Endothelial cell of umbilical vein (primary cell): ENCODE results near the gene BACH2. TPM values are rescaled to one million over a fixed set of nuclear protein-coding genes. Genes with fewer than 3 reads are reported as not detected.

Experiments
- BruUV-seq: library from RNA; stranded (reverse); fragments of 400-500 nt; replicated peaks from 2 replicates; lab custom pipeline; 2021; lab: Mats Ljungman, UMichigan
- CTCF ChIA-PET: fragments of 300-600, 350-600 bp; sonication (Branson Sonifier 250); formaldehyde crosslinking; loops from one replicate; lab custom pipeline; 2021; ENCODE audit warnings: antibody characterized with exemption, inconsistent platforms; lab: Charles Lee
- POLR2A ChIA-PET: fragments of 300-600, 350-600 bp; sonication (Branson Sonifier 250); formaldehyde crosslinking; loops from one replicate; lab custom pipeline; 2021; ENCODE audit warnings: antibody characterized with exemption, inconsistent platforms; lab: Charles Lee
- DNase-seq: peaks from one replicate; pipeline ENCODE4 v3.0.0-alpha.2; 2011; ENCODE audit warnings: low read depth, low spot score
- FAIRE-seq: peaks from 2 replicates; lab custom pipeline; 2011; peaks lifted over from hg19 to GRCh38; lab: Jason Lieb, UNC
- H2AFZ ChIP-seq: 2 replicates; pipeline ENCODE4 v1.6.0; 2012; ENCODE audit warnings: low read depth, low read length, control low read depth, inconsistent platforms
- H3K27ac ChIP-seq: 2 replicates; pipeline ENCODE4 v1.5.1; 2011; ENCODE audit warnings: low read depth, mild to moderate bottlenecking, control low read depth, low read length, moderate library complexity; ENCODE audit not compliant: insufficient read depth
- H3K27me3 ChIP-seq, 2 experiments: 2 replicates each; pipeline versions ENCODE4 v1.6.0 to v1.6.1; 2011; ENCODE audit warnings: low read length in 2 of 2, mixed read lengths in 1 of 2; ENCODE audit not compliant: control insufficient read depth in 2 of 2, insufficient read depth in 2 of 2
- H3K36me3 ChIP-seq, 2 experiments: 2 replicates in 1 of 2; 3 replicates in 1 of 2; pipeline ENCODE4 v1.5.1; 2011; ENCODE audit warnings: low read length in 2 of 2, mild to moderate bottlenecking in 1 of 2, moderate library complexity in 1 of 2; ENCODE audit not compliant: control insufficient read depth in 2 of 2, insufficient read depth in 2 of 2; ENCODE audit errors: extremely low read depth in 1 of 2
- H3K4me1 ChIP-seq: 3 replicates; pipeline ENCODE4 v1.5.1; 2011; ENCODE audit warnings: mild to moderate bottlenecking, low read length; ENCODE audit not compliant: control insufficient read depth, insufficient read depth; ENCODE audit errors: extremely low read depth
- H3K4me2 ChIP-seq: 2 replicates; pipeline ENCODE4 v1.6.1; 2011; ENCODE audit warnings: low read length, control low read depth, mixed read lengths; ENCODE audit not compliant: insufficient read depth
- H3K4me3 ChIP-seq, 3 experiments: fragments of 200-600 bp in 1 of 3; sonication (generic), shearing (Covaris generic) in 1 of 3; replicated peaks in 1 of 3; 2 replicates each; pipeline ENCODE4 v1.5.1; 2011 to 2016; ENCODE audit warnings: control low read depth in 3 of 3, low read length in 3 of 3, mild to moderate bottlenecking in 2 of 3, inconsistent platforms in 1 of 3, low read depth in 1 of 3, moderate library complexity in 1 of 3; ENCODE audit not compliant: insufficient read depth in 1 of 3
- H3K79me2 ChIP-seq: 2 replicates; pipeline ENCODE4 v1.6.0; 2012; ENCODE audit warnings: low read length, inconsistent platforms; ENCODE audit not compliant: control insufficient read depth, insufficient read depth
- H3K9ac ChIP-seq: replicated peaks from 2 replicates; pipeline ENCODE3; 2011; ENCODE audit warnings: low read length, control low read depth; ENCODE audit not compliant: insufficient read depth; ENCODE audit errors: extremely low read depth
- H3K9me1 ChIP-seq: replicated peaks from 3 replicates; pipeline ENCODE4 v1.6.0; 2011; ENCODE audit warnings: mild to moderate bottlenecking, low read length; ENCODE audit not compliant: control insufficient read depth, insufficient read depth; ENCODE audit errors: extremely low read depth
- H3K9me3 ChIP-seq: replicated peaks from 2 replicates; pipeline ENCODE4 v1.5.1; 2012; ENCODE audit warnings: low read length, inconsistent platforms; ENCODE audit not compliant: control insufficient read depth, insufficient read depth
- H4K20me1 ChIP-seq: replicated peaks from 2 replicates; pipeline ENCODE3; 2011; ENCODE audit warnings: mild to moderate bottlenecking, low read length; ENCODE audit not compliant: control insufficient read depth, insufficient read depth; ENCODE audit errors: extremely low read depth
- CTCF ChIP-seq, 2 donors: IDR thresholded peaks; 1 replicate in 1 of 2; 2 replicates in 1 of 2; pipeline ENCODE4 v1.5.1; 2011; ENCODE audit warnings: low read length in 2 of 2, mild to moderate bottlenecking in 2 of 2, moderate library complexity in 2 of 2, control low read depth in 1 of 2, inconsistent platforms in 1 of 2, low read depth in 1 of 2; ENCODE audit not compliant: insufficient read depth in 1 of 2; ENCODE audit errors: extremely low read depth in 1 of 2
- FOS ChIP-seq: IDR thresholded peaks from 2 replicates; pipeline ENCODE4 v1.6.1; 2011; ENCODE audit warnings: mild to moderate bottlenecking, low read length, moderate library complexity, borderline replicate concordance; ENCODE audit not compliant: insufficient read depth
- MYC ChIP-seq: IDR thresholded peaks from one replicate; pipeline ENCODE4 v1.6.1; 2011; ENCODE audit warnings: mild to moderate bottlenecking, low read depth, low read length
- POLR2A ChIP-seq: IDR thresholded peaks from 2 replicates; pipeline ENCODE4 v1.6.1; 2012; ENCODE audit warnings: low read depth, mild to moderate bottlenecking, control low read depth, low read length
- POLR2AphosphoS5 ChIP-seq: IDR thresholded peaks from 2 replicates; pipeline ENCODE4 v1.6.1; 2012; ENCODE audit warnings: low read depth, mild to moderate bottlenecking, control low read depth, low read length, moderate library complexity; ENCODE audit not compliant: insufficient read depth
- dilution Hi-C: fragments of 300-500 bp; cut with MboI; formaldehyde crosslinking; loops from one replicate; pipeline ENCODE4 v1.15.0; 2019; ENCODE audit warnings: low sequenced_read_pairs; ENCODE audit not compliant: extremely low pct_ligation_motif_present
- intact Hi-C: fragments of 100-400 bp; cut with micrococcal nuclease; formaldehyde crosslinking; loops from one replicate; pipeline ENCODE4 v1.10.0; 2022
- polyA plus RNA-seq, 4 experiments: library from polyadenylated mRNA; depleted of rRNA in 3 of 4; stranded (reverse) in 3 of 4; unstranded in 1 of 4; fragments of >200 nt; gene quantifications; 2 replicates each; pipeline versions ENCODE4 v1.2.1 to v1.2.3, GENCODE V29; 2011 to 2012; ENCODE audit warnings: missing spikeins in 1 of 4
- total RNA-seq: library from RNA; stranded (reverse); gene quantifications from 2 replicates; pipeline ENCODE4 v1.2.3, GENCODE V29; 2021

BACH2 gene
- total and polyA plus RNA-seq, 2 donors (not counting 3 experiments of a cell fraction or from before 2014, with no cell fraction given), result 1.7 to 5.6 TPM

- no peak for FAIRE-seq
- intact Hi-C loops, result no loop called here
- CTCF ChIA-PET, result interaction anchor here (1.1 kb wide), 1 partner anchor 356 kb away, joined by 3 read pairs; no protein-coding TSS in a partner anchor
Measured at GRCh38 chr6:90036963-90037362, 259.7 kb downstream of the BACH2 start.

More at GRCh38 chr6:90036963-90037362, 259.7 kb downstream of the BACH2 start:
- Histone ChIP-seq H3K79me2 (no peaks in the 10 kb centered on the region), H3K4me1 (no peaks in the 10 kb centered on the region), H4K20me1 (no peaks in the 10 kb centered on the region), H3K36me3 (no peaks in the 10 kb centered on the region), H2AFZ (no peak overlapping the region), H3K27ac (no peak overlapping the region), H3K27me3 (no peaks in the 10 kb centered on the region), H3K9ac (no peak overlapping the region), H3K4me3 (no peak overlapping the region), H3K4me2 (no peak overlapping the region), H3K9me3 (no peaks in the 10 kb centered on the region), H3K9me1 (no peaks in the 10 kb centered on the region)
- DNase-seq, result no peak
- BruUV-seq, result no TSS peak
- POLR2A ChIA-PET, result no interaction called here
- dilution Hi-C loops, result no loop called here
- TF ChIP-seq MYC (no peak), POLR2A (no peak), POLR2AphosphoS5 (no peak), FOS (no peak), CTCF (IDR thresholded peaks at IDR 0.05; ENCODE audit: extremely low read depth in 1 of 2, insufficient read depth in 1 of 2, low read depth in 1 of 2, low read length in 2 of 2) (no peak)
